ENCODE results near the gene BUB1B. TPM values are rescaled to one million over a fixed set of nuclear protein-coding genes. Genes with fewer than 3 reads are reported as not detected.
"Not testable (repeated sequence)": the region's sequence is repeated elsewhere in the genome, so short reads cannot be mapped to it uniquely, and the experiment has no call there.

The BUB1B gene
- total RNA-seq, 1 donor from 2014 or later: 73.1 TPM

DNA sequence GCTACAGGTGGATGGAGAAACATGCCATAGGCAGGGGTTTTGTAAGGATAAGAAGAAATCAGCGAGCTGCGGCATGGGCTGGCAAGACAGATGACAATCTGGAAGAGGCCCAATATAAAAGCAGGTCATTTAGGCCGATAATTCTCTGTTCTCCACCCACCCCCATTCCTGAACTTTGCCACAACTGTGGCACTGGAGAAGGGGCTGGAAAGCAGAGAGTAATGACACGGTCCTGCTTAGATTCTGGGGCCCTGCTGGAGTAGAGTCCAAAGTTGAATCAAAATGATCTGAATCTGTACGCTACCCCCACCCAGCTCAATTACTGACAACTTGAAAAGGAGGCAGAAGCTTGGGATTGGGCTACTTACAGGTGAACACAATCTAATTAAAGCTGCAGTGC lies 18.4 kb upstream of the BUB1B start:
- H3K36me3 Mint-ChIP-seq (ENCODE audit: low read depth): no peaks in the 10 kb centered on the region
- intact Hi-C loops (cut with micrococcal nuclease): no loop called here
- DNase-seq (ENCODE audit: low spot score): no peak
- no peaks in the 10 kb centered on the region for H3K9me3 Mint-ChIP-seq
- peaks cover 8% of the 10 kb centered on the region for H3K27me3 Mint-ChIP-seq (ENCODE audit: low read depth)
- H3K4me1 Mint-ChIP-seq (ENCODE audit: low read depth): no peaks in the 10 kb centered on the region
- no peak overlapping the region for H3K27ac Mint-ChIP-seq
- H3K4me3 Mint-ChIP-seq (ENCODE audit: low read depth): no peak overlapping the region

DNA sequence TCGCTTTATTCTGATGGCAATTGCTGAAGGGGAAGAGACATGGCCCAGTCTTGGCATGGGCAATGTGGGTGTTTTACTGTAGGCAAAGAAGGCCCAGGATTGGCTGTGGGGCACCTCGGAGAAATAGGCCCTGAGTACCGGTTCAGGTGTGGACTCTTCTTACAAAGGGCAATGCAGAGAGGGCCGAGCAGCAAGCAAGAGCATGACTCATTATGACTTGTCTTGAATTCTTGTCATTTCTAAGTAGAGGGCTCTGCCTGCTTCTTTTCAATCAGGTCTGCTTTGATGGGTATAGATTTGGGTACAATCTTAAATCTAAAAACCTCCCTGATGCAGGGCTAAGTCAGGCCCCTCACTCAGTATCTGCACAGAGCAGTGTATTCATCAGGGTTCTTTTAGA lies 14.8 kb upstream of the BUB1B start:
- no peak for DNase-seq (ENCODE audit: low spot score)
- Mint-ChIP-seq H3K4me1 (ENCODE audit: low read depth) (no peaks in the 10 kb centered on the region), H3K27me3 (ENCODE audit: low read depth) (peaks cover 13% of the 10 kb centered on the region), H3K9me3 (no peaks in the 10 kb centered on the region), H3K4me3 (ENCODE audit: low read depth) (no peak overlapping the region), H3K27ac (no peak overlapping the region), H3K36me3 (ENCODE audit: low read depth) (no peaks in the 10 kb centered on the region)
- intact Hi-C loops (cut with micrococcal nuclease): no loop called here

DNA sequence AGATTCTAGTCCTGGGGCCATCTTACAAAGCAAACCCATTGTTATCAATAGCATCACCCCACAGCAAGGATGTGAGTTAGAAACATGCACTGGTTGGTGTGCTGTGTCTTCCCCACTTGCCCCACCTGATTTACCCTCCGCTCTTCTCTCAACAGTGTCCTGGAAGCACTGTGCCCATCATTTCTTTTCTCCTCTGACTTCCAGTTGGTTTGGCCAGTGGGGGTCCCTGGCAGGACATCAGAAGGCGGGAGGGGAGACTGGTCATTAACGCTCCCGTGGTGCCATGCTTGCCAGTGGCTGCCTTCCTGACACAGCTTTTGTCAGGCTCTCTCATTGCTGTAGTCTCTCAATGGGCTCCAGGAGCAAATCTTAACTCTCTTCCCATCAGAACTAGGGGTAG lies 11.5 kb upstream of the BUB1B start:
- DNase-seq (ENCODE audit: low spot score): no peak
- H3K36me3 Mint-ChIP-seq (ENCODE audit: low read depth): no peaks in the 10 kb centered on the region
- H3K27me3 Mint-ChIP-seq (ENCODE audit: low read depth): peaks cover 6% of the 10 kb centered on the region
- no peaks in the 10 kb centered on the region for H3K9me3 Mint-ChIP-seq
- intact Hi-C loops (cut with micrococcal nuclease): no loop called here
- H3K27ac Mint-ChIP-seq: no peak overlapping the region
- no peak overlapping the region for H3K4me3 Mint-ChIP-seq (ENCODE audit: low read depth)
- H3K4me1 Mint-ChIP-seq (ENCODE audit: low read depth): no peaks in the 10 kb centered on the region

DNA sequence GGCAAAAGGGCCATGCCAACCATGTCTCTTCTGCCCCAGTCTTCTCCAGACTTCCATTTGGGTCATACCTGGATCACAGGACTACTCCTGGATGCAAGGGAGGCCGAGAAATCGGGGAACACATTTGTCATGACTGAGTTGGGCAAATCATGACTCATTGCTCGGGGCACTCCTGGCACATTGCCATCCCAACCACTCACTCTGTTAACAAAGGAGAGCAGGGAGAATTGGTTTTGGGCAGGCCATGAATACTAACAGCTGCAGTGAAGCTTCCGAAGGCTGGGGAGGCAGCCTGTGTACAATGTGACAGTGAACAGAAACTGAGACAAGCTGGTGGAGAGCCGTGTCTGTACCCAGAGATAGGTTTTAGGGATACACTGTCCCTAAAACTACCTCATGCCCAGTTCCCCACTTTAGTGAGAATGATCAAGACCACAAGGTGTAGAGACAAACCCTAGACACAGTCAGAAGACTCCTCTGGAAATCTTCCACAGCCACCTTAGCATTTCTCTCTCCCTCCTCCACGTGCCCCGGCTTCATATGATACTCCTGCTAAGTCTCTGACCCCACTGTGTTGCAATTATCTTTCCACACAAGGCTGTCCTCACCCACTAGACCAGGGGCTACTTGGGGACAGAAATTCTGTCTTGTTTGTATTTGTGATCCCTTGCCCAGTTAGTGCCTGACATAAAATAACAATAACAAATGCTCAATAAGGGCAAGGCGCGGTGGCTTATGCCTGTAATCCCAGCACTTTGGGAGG lies 10.5 kb upstream of the BUB1B start:
- intact Hi-C loops (cut with micrococcal nuclease): no loop called here
- no peak overlapping the region for H3K4me3 Mint-ChIP-seq (ENCODE audit: low read depth)
- H3K27me3 Mint-ChIP-seq (ENCODE audit: low read depth): peaks cover 6% of the 10 kb centered on the region
- H3K9me3 Mint-ChIP-seq: no peaks in the 10 kb centered on the region
- no peaks in the 10 kb centered on the region for H3K36me3 Mint-ChIP-seq (ENCODE audit: low read depth)
- DNase-seq (ENCODE audit: low spot score): no peak
- no peak overlapping the region for H3K27ac Mint-ChIP-seq
- no peaks in the 10 kb centered on the region for H3K4me1 Mint-ChIP-seq (ENCODE audit: low read depth)

DNA sequence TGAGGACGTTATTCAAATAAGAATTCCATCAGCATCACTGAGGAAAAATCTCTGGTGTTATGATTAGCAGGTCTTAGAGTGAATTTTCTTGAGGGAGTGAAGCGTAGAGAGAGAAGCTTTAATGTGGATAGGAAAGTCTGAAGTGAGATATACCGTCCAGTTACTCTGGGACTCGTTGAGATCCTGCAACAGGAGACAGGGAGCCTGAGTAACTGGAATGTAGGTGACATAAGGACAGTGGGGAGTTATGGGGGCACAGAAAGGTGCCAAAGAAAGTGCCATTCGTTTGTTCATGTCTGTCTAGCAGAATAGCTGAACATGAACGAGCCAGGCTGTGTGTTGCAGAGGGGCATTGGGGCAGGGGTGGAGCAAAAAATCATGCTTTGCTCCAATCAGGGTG lies 9.4 kb upstream of the BUB1B start:
- H3K4me3 Mint-ChIP-seq (ENCODE audit: low read depth): no peak overlapping the region
- H3K36me3 Mint-ChIP-seq (ENCODE audit: low read depth): no peaks in the 10 kb centered on the region
- no peak overlapping the region for H3K27ac Mint-ChIP-seq
- peaks cover 6% of the 10 kb centered on the region for H3K27me3 Mint-ChIP-seq (ENCODE audit: low read depth)
- intact Hi-C loops (cut with micrococcal nuclease): no loop called here
- no peak for DNase-seq (ENCODE audit: low spot score)
- no peaks in the 10 kb centered on the region for H3K9me3 Mint-ChIP-seq
- no peaks in the 10 kb centered on the region for H3K4me1 Mint-ChIP-seq (ENCODE audit: low read depth)

DNA sequence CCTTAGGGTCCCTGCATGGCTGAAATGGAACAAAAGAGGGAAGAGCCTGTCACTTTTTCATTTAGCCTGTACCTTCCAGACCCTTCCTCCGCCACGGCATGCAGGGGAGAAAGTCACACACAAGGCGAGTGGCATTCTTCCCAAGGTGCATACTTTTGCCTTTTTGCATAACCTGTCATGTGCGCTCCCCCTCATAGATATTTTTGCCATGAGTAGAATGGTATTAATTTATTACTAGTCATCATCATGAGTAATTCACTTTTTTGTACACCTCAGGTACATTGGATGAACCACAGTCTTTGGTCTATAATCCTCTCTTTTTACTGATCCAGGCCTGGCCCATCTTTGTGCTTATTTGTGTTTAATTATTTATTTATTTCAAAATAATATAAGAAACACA lies 8.9 kb upstream of the BUB1B start:
- Mint-ChIP-seq H3K27ac (no peak overlapping the region), H3K4me3 (ENCODE audit: low read depth) (no peak overlapping the region), H3K9me3 (no peaks in the 10 kb centered on the region), H3K36me3 (ENCODE audit: low read depth) (no peaks in the 10 kb centered on the region), H3K27me3 (ENCODE audit: low read depth) (peaks cover 6% of the 10 kb centered on the region), H3K4me1 (ENCODE audit: low read depth) (no peaks in the 10 kb centered on the region)
- no peak for DNase-seq (ENCODE audit: low spot score)
- intact Hi-C loops (cut with micrococcal nuclease): no loop called here

DNA sequence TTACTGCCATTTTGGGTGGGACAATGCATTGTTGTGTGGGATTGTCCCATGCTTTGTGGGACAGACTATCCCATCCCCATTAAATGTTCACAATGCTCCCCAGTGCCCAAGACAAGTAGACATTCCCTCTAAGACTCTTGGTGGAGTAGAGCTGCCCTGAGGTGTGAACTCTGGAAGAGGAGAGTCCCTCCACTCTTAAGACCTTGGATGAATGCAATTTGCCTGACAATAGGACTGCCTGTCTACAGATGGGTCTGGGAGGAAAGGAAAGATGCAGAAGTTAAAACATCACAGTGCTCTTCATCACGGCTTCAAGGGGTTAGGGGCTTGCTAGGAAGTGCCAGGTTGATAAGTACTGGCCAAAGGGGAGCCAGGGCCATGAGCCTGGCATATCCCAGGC lies 6.0 kb upstream of the BUB1B start:
- H3K27ac Mint-ChIP-seq; intact Hi-C loops (cut with micrococcal nuclease); H3K4me1 Mint-ChIP-seq (ENCODE audit: low read depth); H3K36me3 Mint-ChIP-seq (ENCODE audit: low read depth); H3K9me3 Mint-ChIP-seq; DNase-seq (ENCODE audit: low spot score); H3K4me3 Mint-ChIP-seq (ENCODE audit: low read depth); H3K27me3 Mint-ChIP-seq (ENCODE audit: low read depth): not testable (repeated sequence)

DNA sequence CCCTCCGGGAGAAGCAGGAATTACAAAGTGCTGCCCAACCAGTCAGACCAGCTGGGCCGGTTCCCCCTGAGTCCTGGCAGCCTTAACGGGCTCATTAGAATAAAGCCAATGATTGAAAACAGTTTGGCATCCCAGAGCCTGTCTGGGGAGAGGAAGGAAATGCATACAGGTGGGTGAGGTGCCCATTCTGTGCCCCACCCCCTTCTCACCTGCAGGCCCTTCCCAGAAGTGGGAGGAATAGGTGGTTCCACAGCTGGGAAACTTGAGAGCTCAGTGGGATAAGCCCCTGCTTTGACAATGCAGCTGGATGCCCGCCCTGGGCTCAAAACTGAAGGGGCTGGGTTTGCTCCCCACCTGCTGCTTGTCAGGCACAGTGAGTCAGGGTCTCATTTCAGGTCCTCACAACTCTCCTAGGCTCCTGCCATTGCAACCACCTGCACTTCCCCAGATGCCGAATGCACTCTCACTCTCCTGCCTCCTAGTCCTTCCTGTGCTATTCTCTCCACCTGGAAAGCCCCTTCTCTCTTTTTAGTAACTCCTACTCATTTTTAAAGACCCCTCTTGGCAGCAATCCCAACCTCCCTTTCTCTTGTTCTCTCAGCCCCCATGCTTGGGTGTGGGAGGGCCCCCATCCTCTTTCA lies 5.5 kb upstream of the BUB1B start:
- no peaks in the 10 kb centered on the region for H3K4me1 Mint-ChIP-seq (ENCODE audit: low read depth)
- H3K27ac Mint-ChIP-seq: no peak overlapping the region
- no peaks in the 10 kb centered on the region for H3K36me3 Mint-ChIP-seq (ENCODE audit: low read depth)
- DNase-seq (ENCODE audit: low spot score): no peak
- no peak overlapping the region for H3K4me3 Mint-ChIP-seq (ENCODE audit: low read depth)
- intact Hi-C loops (cut with micrococcal nuclease): no loop called here
- H3K9me3 Mint-ChIP-seq: no peaks in the 10 kb centered on the region
- no peaks in the 10 kb centered on the region for H3K27me3 Mint-ChIP-seq (ENCODE audit: low read depth)

DNA sequence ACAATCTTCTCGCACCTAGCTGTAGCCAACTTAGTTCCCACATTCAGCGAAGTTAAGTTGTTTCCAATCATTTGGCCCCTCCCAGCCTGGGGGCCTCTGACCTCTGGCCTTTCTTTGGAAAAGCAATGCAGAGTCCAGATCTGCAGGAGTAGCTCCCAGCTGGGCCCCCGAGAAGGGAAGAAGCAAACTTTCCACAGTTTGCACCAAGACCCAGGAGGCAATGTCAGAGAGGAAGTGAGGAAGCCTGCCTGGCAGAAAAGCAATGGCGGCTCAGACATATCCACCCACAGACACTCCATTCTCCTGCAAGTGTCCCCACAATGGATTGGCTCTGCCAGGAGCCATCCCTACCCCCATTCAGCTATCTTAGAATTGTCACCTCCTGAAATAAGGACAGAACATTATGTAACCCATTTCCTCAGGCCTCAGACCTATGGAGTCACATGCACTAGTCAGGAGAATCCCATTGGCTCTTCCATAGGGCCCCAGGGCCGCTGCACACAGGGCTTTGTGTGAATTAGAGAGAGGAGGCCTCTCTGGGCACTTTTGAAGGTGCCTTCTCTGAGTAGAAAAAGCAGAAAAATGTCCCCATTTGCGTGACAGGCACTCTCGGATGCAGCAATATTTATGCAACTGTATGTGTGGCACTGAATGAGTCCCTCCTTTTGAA lies 3.0 kb upstream of the BUB1B start:
- no peak for DNase-seq (ENCODE audit: low spot score)
- H3K36me3 Mint-ChIP-seq (ENCODE audit: low read depth): no peaks in the 10 kb centered on the region
- H3K9me3 Mint-ChIP-seq: no peaks in the 10 kb centered on the region
- intact Hi-C loops (cut with micrococcal nuclease): no loop called here
- no peaks in the 10 kb centered on the region for H3K4me1 Mint-ChIP-seq (ENCODE audit: low read depth)
- no peak overlapping the region for H3K4me3 Mint-ChIP-seq (ENCODE audit: low read depth)
- H3K27ac Mint-ChIP-seq: no peak overlapping the region
- H3K27me3 Mint-ChIP-seq (ENCODE audit: low read depth): no peaks in the 10 kb centered on the region

DNA sequence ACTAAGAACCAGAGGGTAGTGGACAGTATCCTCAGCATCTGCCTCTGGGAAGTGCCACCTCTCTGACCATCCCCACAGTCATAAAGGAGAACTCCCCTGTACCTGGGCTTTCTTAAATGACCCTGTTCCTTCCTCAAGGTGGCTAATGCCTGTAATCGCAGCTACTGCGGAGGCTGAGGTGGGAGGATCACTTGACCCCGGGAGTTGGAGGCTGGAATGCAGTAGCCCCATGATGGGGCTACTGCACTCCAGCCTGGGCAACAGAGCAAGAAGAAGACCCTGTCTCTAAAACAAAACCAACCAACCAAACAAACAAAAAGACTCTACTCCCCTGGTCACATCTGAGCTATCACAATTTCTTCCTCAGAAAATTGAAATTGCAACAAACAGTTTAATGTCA lies 848 bp upstream of the BUB1B start:
- H3K4me1 Mint-ChIP-seq (ENCODE audit: low read depth): peaks cover 10% of the 10 kb centered on the region
- H3K27me3 Mint-ChIP-seq (ENCODE audit: low read depth): no peaks in the 10 kb centered on the region
- H3K9me3 Mint-ChIP-seq: no peaks in the 10 kb centered on the region
- no peak for DNase-seq (ENCODE audit: low spot score)
- H3K4me3 Mint-ChIP-seq (ENCODE audit: low read depth): no peak overlapping the region
- intact Hi-C loops (cut with micrococcal nuclease): loop anchor here (2.0 kb wide), 2 partner anchors 23 to 53 kb away; no protein-coding TSS in a partner anchor
- no peak overlapping the region for H3K27ac Mint-ChIP-seq
- peaks cover 8% of the 10 kb centered on the region for H3K36me3 Mint-ChIP-seq (ENCODE audit: low read depth)

DNA sequence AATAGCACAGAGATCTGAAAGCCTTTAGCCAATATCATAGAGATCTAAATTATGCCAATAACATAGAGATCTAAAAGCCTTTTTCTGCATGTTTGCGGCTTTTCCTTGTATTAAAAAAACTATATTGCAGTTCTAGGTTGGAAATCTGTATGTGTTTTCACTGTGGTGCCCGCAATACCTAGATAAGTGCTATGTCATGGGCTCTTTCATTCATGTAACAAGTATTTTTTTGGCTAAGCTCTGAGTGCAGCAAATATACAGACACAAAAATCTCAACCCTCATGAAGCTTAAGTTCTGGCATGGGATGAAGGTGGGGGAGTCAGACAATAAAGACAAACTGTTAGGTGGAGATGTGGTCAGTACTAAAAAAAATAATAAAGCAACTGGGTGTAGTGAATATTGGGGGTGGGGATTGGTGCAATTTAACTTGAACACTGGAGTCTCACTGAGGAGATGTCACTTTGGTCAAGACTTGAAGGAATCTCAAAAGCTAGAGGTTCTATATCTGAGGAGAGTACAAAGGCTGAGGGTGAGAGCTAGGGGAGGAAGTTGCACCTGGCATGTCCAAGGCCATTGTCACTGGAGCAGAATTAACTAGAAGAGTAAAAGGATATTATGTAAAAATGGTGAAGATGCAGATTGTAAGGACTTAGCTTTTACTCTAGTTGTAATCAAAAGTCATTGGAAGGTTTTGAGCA lies 973 bp downstream of the BUB1B start:
- Mint-ChIP-seq H3K9me3 (no peaks in the 10 kb centered on the region), H3K36me3 (ENCODE audit: low read depth) (peaks cover 24% of the 10 kb centered on the region), H3K4me3 (ENCODE audit: low read depth) (no peak overlapping the region), H3K27me3 (ENCODE audit: low read depth) (no peaks in the 10 kb centered on the region), H3K4me1 (ENCODE audit: low read depth) (peaks cover 14% of the 10 kb centered on the region), H3K27ac (no peak overlapping the region)
- no peak for DNase-seq (ENCODE audit: low spot score)
- intact Hi-C loops (cut with micrococcal nuclease): loop anchor here (1.0 to 2.0 kb wide), 3 partner anchors 21 to 115 kb away; no protein-coding TSS in a partner anchor

DNA sequence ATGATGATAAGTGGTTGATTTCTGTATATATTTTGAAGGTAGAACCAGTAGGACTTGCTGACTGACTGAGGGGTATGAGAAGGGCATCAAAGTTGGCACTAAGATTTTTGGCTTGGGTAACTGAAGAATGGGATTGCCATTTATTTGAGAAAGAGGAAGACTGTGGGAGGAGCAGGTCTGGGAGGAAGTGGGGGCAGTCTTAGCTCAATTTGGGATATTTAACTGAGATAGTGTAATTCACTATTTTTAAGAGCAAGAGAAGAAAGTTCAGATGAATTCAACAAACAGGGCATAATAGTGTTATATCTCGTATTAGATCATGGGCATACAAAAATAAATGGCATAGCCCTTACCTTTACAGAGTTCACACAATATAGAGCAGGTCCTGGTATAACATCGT lies 1.7 kb downstream of the BUB1B start:
- Mint-ChIP-seq H3K4me3 (ENCODE audit: low read depth) (no peak overlapping the region), H3K9me3 (no peaks in the 10 kb centered on the region), H3K27ac (no peak overlapping the region), H3K4me1 (ENCODE audit: low read depth) (peaks cover 16% of the 10 kb centered on the region), H3K36me3 (ENCODE audit: low read depth) (peaks cover 28% of the 10 kb centered on the region), H3K27me3 (ENCODE audit: low read depth) (no peaks in the 10 kb centered on the region)
- DNase-seq (ENCODE audit: low spot score): no peak
- intact Hi-C loops (cut with micrococcal nuclease): loop anchor here (1.0 kb wide), 1 partner anchor 115 kb away; no protein-coding TSS in a partner anchor
